ENCODE data around the gene MAGI2. TPM values are rescaled to one million over a fixed set of nuclear protein-coding genes. Genes with fewer than 3 reads are reported as not detected.

MAGI2 gene
- total RNA-seq, 2 donors from 2014 or later, result 10.3 to 19.2 TPM

DNA sequence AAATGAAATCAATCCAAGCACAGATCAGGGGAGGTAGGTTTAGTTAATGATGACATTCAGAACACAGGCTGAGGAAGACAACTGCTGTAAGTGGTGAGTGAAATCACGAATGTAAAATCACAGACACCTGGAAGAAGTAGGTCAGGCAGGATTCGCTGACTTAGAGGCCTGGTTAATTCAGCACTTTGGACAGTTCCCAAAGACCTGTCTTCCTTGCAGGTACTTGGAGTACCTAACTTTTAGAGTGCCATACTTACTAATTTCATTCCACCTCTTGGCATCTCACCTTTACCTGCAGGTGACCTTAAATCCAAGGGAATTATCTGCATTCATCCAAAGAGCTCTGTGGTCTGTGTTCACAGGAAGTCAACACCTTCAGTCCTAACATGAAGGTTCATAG is 832.5 kb downstream of the MAGI2 start:
- Mint-ChIP-seq H3K27me3 (ENCODE audit: insufficient read depth) (no peaks in the 10 kb centered on the region), H3K27ac (no peak overlapping the region), H3K36me3 (ENCODE audit: low read depth) (peaks cover 8% of the 10 kb centered on the region), H3K9me3 (no peaks in the 10 kb centered on the region), H3K4me3 (no peak overlapping the region), H3K4me1 (no peaks in the 10 kb centered on the region)
- TF ChIP-seq, protein P1, sequence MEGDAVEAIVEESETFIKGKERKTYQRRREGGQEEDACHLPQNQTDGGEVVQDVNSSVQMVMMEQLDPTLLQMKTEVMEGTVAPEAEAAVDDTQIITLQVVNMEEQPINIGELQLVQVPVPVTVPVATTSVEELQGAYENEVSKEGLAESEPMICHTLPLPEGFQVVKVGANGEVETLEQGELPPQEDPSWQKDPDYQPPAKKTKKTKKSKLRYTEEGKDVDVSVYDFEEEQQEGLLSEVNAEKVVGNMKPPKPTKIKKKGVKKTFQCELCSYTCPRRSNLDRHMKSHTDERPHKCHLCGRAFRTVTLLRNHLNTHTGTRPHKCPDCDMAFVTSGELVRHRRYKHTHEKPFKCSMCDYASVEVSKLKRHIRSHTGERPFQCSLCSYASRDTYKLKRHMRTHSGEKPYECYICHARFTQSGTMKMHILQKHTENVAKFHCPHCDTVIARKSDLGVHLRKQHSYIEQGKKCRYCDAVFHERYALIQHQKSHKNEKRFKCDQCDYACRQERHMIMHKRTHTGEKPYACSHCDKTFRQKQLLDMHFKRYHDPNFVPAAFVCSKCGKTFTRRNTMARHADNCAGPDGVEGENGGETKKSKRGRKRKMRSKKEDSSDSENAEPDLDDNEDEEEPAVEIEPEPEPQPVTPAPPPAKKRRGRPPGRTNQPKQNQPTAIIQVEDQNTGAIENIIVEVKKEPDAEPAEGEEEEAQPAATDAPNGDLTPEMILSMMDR (conservative IDR thresholded peaks at IDR 0.05), result no peak
- Histone ChIP-seq H3K4me1 (ENCODE audit: control insufficient read depth, insufficient read depth, low read length) (no peaks in the 10 kb centered on the region), H3K36me3 (ENCODE audit: control insufficient read depth, insufficient read depth, low read length) (no peaks in the 10 kb centered on the region), H3K27ac (ENCODE audit: low read depth, low read length) (no peak overlapping the region), H3K27me3 (ENCODE audit: control insufficient read depth, insufficient read depth, low read length, poor library complexity, severe bottlenecking) (no peaks in the 10 kb centered on the region), H3K9me3 (ENCODE audit: control insufficient read depth, low read length) (no peaks in the 10 kb centered on the region), H3K9ac (ENCODE audit: extremely low read depth, low read length, poor library complexity, severe bottlenecking) (no peak overlapping the region), H3K4me3 (ENCODE audit: low read length) (no peak overlapping the region)
- WGBS, 2 experiments (ENCODE audit: insufficient coverage in 1 of 2, insufficient read length in 1 of 2), result 58 to 64% methylated on average over 2 of the region's 2 CpGs
- peak; percentile 75 for DNase-seq

- TF ChIP-seq, protein P1 (conservative IDR thresholded peaks at IDR 0.05), result no peak
- Mint-ChIP-seq H3K27ac (no peak overlapping the region), H3K4me3 (no peak overlapping the region), H3K4me1 (no peaks in the 10 kb centered on the region), H3K9me3 (no peaks in the 10 kb centered on the region), H3K27me3 (ENCODE audit: insufficient read depth) (no peaks in the 10 kb centered on the region), H3K36me3 (ENCODE audit: low read depth) (no peaks in the 10 kb centered on the region)
- no peak for DNase-seq
- Histone ChIP-seq H3K4me1 (ENCODE audit: control insufficient read depth, insufficient read depth, low read length) (no peaks in the 10 kb centered on the region), H3K4me3 (ENCODE audit: low read length) (no peak overlapping the region), H3K36me3 (ENCODE audit: control insufficient read depth, insufficient read depth, low read length) (no peaks in the 10 kb centered on the region), H3K9me3 (ENCODE audit: control insufficient read depth, low read length) (no peaks in the 10 kb centered on the region), H3K27ac (ENCODE audit: low read depth, low read length) (no peak overlapping the region), H3K9ac (ENCODE audit: extremely low read depth, low read length, poor library complexity, severe bottlenecking) (no peak overlapping the region), H3K27me3 (ENCODE audit: control insufficient read depth, insufficient read depth, low read length, poor library complexity, severe bottlenecking) (no peaks in the 10 kb centered on the region)
Observed at GRCh38 chr7:78616539-78616938, 836.9 kb downstream of the MAGI2 start.

- Mint-ChIP-seq H3K27me3 (ENCODE audit: insufficient read depth) (no peaks in the 10 kb centered on the region), H3K4me3 (no peak overlapping the region), H3K9me3 (no peaks in the 10 kb centered on the region), H3K36me3 (ENCODE audit: low read depth) (no peaks in the 10 kb centered on the region), H3K27ac (no peak overlapping the region), H3K4me1 (no peaks in the 10 kb centered on the region)
- Histone ChIP-seq H3K36me3 (ENCODE audit: control insufficient read depth, insufficient read depth, low read length) (no peaks in the 10 kb centered on the region), H3K4me1 (ENCODE audit: control insufficient read depth, insufficient read depth, low read length) (no peaks in the 10 kb centered on the region), H3K9ac (ENCODE audit: extremely low read depth, low read length, poor library complexity, severe bottlenecking) (no peak overlapping the region), H3K27me3 (ENCODE audit: control insufficient read depth, insufficient read depth, low read length, poor library complexity, severe bottlenecking) (no peaks in the 10 kb centered on the region), H3K27ac (ENCODE audit: low read depth, low read length) (no peak overlapping the region), H3K4me3 (ENCODE audit: low read length) (no peak overlapping the region), H3K9me3 (ENCODE audit: control insufficient read depth, low read length) (no peaks in the 10 kb centered on the region)
- TF ChIP-seq, protein P1 (conservative IDR thresholded peaks at IDR 0.05), result no peak
- DNase-seq, result no peak
- 100% methylated on average over 2 of the region's 2 CpGs; no CpG with 5 or more reads in 1 of the 2 experiments for WGBS, 2 experiments (ENCODE audit: insufficient coverage in 1 of 2, insufficient read length in 1 of 2)
Observed at GRCh38 chr7:78609281-78609680, 844.2 kb downstream of the MAGI2 start.
